Prostate gland (tissue), 2 donors: Measurements from ENCODE around the gene CDCA3. TPM values are rescaled to one million over a fixed set of nuclear protein-coding genes. Genes with fewer than 3 reads are reported as not detected.
A peak's percentile ranks its signal among the peaks of the same experiment; 100 is the strongest.

Source experiments
- DNase-seq: peaks from one replicate; pipeline ENCODE4 v3.0.0-alpha.2; 2019; ENCODE audit warnings: low spot score
- H3K27ac ChIP-seq, 2 donors: fragments of 200-600 bp; sonication (generic); 2 replicates each; pipeline ENCODE4 v1.5.1; 2017 to 2019
- H3K27me3 ChIP-seq: fragments of 200-600 bp; sonication (generic); replicated peaks from 2 replicates; pipeline ENCODE4 v1.5.1; 2019; ENCODE audit not compliant: insufficient read depth
- H3K36me3 ChIP-seq, 2 donors: fragments of 200-600 bp; sonication (generic); 1 replicate in 1 of 2; 2 replicates in 1 of 2; pipeline versions ENCODE4 v1.5.1 to v1.8.1; 2017 to 2019
- H3K4me1 ChIP-seq: fragments of 200-600 bp; sonication (generic); replicated peaks from 2 replicates; pipeline ENCODE4 v1.5.1; 2019
- H3K4me3 ChIP-seq, 2 donors: fragments of 200-600 bp; sonication (generic); 2 replicates each; pipeline ENCODE4 v1.5.1; 2017 to 2019
- H3K9me3 ChIP-seq: fragments of 200-600 bp; sonication (generic); 2 replicates; pipeline ENCODE4 v1.5.1; 2017
- POLR2A ChIP-seq: fragments of 450-650 bp; IDR thresholded peaks from one replicate; pipeline ENCODE4 v1.6.1; 2016; ENCODE audit warnings: antibody characterized with exemption, mild to moderate bottlenecking
- POLR2AphosphoS5 ChIP-seq: sonication (generic); formaldehyde crosslinking; IDR thresholded peaks from one replicate; pipeline ENCODE4 v1.6.1; 2017; ENCODE audit warnings: antibody characterized with exemption
- WGBS: methylation state at CpG from one replicate; pipeline ENCODE4 v1.1.5; 2018; 5-methylcytosine and 5-hydroxymethylcytosine counted together
- intact Hi-C: fragments of 100-400 bp; cut with DNase I; formaldehyde crosslinking; loops from one replicate; pipeline ENCODE4 v1.14.2; 2022
- total RNA-seq, 2 donors: library from RNA; depleted of rRNA; stranded (reverse); fragments of >200 nt; gene quantifications; one replicate each; pipeline ENCODE4 v1.1.0, GENCODE V29; 2016
- TF ChIP-seq, protein P1 (sequence below), 4 experiments: fragments of 200-600 bp in 2 of 4; fragments of 450-650 bp in 2 of 4; sonication (generic) in 2 of 4; IDR thresholded peaks; 1 replicate in 3 of 4; 2 replicates in 1 of 4; pipeline ENCODE4 v1.5.1; 2016 to 2019; ENCODE audit warnings: antibody characterized with exemption in 4 of 4, mild to moderate bottlenecking in 2 of 4, moderate library complexity in 2 of 4

CDCA3 gene
- total RNA-seq, 2 donors from 2014 or later, result 1.7 to 16.2 TPM

DNA sequence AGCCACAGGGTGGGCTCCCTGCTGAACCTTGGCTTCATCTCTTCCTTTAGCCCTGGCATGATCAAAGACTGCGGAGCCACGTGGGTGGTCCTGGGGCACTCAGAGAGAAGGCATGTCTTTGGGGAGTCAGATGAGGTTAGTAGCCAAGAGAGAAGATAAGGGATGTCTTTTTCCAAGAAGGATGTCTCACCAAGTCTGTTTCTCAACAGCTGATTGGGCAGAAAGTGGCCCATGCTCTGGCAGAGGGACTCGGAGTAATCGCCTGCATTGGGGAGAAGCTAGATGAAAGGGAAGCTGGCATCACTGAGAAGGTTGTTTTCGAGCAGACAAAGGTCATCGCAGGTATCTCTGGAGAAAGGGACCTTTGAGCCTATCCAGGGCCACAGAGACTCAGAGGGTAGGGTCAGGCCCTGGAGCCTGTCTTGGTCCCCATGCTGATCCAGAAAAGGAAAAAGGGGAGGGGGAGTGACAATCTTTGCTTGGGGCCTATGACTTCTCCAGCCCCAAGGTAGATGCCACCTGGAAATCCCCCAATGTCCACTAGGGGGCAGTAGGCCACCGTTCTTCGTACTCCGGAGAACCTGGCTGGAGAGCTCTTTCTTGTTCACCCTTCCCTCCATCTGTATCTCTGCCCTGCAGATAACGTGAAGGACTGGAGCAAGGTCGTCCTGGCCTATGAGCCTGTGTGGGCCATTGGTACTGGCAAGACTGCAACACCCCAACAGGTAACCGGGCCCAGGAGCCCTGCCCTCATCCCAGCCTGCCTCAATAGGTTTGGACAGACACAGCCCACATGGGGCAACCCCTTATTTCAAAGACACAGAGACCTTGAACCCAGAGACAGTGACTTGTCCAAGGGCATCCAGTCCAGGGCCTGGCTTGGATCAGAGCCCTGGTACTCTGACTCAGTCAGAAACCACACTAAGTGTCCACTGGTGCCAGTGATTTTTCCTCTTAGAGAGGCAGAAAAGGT, 18.2 kb upstream of the CDCA3 start:
- TF ChIP-seq, protein P1, sequence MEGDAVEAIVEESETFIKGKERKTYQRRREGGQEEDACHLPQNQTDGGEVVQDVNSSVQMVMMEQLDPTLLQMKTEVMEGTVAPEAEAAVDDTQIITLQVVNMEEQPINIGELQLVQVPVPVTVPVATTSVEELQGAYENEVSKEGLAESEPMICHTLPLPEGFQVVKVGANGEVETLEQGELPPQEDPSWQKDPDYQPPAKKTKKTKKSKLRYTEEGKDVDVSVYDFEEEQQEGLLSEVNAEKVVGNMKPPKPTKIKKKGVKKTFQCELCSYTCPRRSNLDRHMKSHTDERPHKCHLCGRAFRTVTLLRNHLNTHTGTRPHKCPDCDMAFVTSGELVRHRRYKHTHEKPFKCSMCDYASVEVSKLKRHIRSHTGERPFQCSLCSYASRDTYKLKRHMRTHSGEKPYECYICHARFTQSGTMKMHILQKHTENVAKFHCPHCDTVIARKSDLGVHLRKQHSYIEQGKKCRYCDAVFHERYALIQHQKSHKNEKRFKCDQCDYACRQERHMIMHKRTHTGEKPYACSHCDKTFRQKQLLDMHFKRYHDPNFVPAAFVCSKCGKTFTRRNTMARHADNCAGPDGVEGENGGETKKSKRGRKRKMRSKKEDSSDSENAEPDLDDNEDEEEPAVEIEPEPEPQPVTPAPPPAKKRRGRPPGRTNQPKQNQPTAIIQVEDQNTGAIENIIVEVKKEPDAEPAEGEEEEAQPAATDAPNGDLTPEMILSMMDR (IDR thresholded peaks at IDR 0.05), result peak; percentile 85 to 94 (median 92)
- TF ChIP-seq POLR2AphosphoS5, result peak; percentile 73
- no peak for TF ChIP-seq POLR2A
- intact Hi-C loops, result loop anchor here (10.0 kb wide), 2 partner anchors 65 to 95 kb away; no protein-coding TSS in a partner anchor
- H3K4me3 ChIP-seq, result no peak overlapping the region
- no peaks in the 10 kb centered on the region for H3K27me3 ChIP-seq
- H3K36me3 ChIP-seq, result peaks cover 3 to 5% of the 10 kb centered on the region in 2 donors
- H3K9me3 ChIP-seq, result no peaks in the 10 kb centered on the region
- peak; percentile 81 for DNase-seq
- H3K4me1 ChIP-seq, result peaks cover 16% of the 10 kb centered on the region
- H3K27ac ChIP-seq, result peak overlapping the region in 1 of 2 donors; percentile 91
- 29% methylated on average over 12 of the region's 12 CpGs for WGBS

- intact Hi-C loops, result no loop called here
- Histone ChIP-seq H3K27ac (peak overlapping the region; percentile 91 to 97), H3K4me3 (peak overlapping the region; percentile 82 to 90), H3K4me1 (peaks cover 16% of the 10 kb centered on the region), H3K27me3 (no peaks in the 10 kb centered on the region), H3K9me3 (no peaks in the 10 kb centered on the region), H3K36me3 (peaks cover 3 to 5% of the 10 kb centered on the region in 2 donors)
- TF ChIP-seq POLR2AphosphoS5, result peak; percentile 3
- TF ChIP-seq, protein P1 (IDR thresholded peaks at IDR 0.05), result no peak
- no peak for DNase-seq
- WGBS, result 6% methylated on average over 22 of the region's 22 CpGs
Observed at GRCh38 chr12:6868211-6869048, 17.3 kb upstream of the CDCA3 start.

GRCh38 chr12:6867413-6868210, 16.5 kb upstream of the CDCA3 start, which contains the start of gene TPI1:
Gene TPI1 (plus strand): TSS chr12:6867531. CDS start chr12:6867567, 36 bp downstream.
- peak; percentile 86 for DNase-seq
- no peaks in the 10 kb centered on the region for H3K9me3 ChIP-seq
- peak within 1 kb of the TSS; percentile 82 to 90 for H3K4me3 ChIP-seq
- under 1% methylated on average over 73 of the region's 86 CpGs for WGBS
- H3K36me3 ChIP-seq, result peaks cover 3 to 9% of the 10 kb centered on the region in 2 donors
- peak within 1 kb of the TSS; percentile 91 to 97 for H3K27ac ChIP-seq
- H3K4me1 ChIP-seq, result peaks cover 16% of the 10 kb centered on the region
- intact Hi-C loops, result no loop called here
- peak; percentile 97 for TF ChIP-seq POLR2A
- TF ChIP-seq POLR2AphosphoS5, result peak; percentile 90
- TF ChIP-seq, protein P1 (IDR thresholded peaks at IDR 0.05), result peak in 1 of 4 experiments; percentile 14
- no peaks in the 10 kb centered on the region for H3K27me3 ChIP-seq

DNA sequence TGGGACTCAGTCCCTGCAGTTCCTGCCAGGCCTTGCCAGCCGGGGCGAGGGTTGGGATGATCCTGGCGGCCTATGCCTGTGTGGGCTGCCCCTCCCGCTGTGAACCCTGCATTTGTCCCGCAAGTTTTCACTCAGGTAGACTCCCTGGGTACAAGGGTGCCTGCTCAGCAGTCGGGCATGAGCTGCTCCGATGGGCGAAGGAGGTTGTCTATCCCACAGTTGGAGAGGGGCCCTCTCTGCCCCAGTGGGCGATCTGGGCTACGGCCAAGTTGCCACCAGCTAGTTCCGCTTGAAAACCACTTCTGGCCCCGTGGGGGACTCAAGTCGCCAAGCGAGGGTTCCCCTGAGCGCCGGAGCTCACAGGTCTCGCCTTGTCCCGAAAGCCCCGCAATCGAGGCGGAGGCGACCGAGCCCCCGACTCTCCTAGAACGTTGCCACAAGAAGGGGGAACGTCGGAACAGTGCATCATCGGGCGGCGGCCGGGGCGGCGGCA, 15.9 kb upstream of the CDCA3 start:
- H3K27ac ChIP-seq, result peak overlapping the region; percentile 91 to 97
- WGBS, result 1% methylated on average over 30 of the region's 33 CpGs
- peaks cover 12% of the 10 kb centered on the region for H3K4me1 ChIP-seq
- peak overlapping the region; percentile 82 to 90 for H3K4me3 ChIP-seq
- intact Hi-C loops, result no loop called here
- H3K36me3 ChIP-seq, result peaks cover 8 to 9% of the 10 kb centered on the region in 2 donors
- DNase-seq, result no peak
- H3K9me3 ChIP-seq, result no peaks in the 10 kb centered on the region
- no peak for TF ChIP-seq POLR2A
- TF ChIP-seq, protein P1 (IDR thresholded peaks at IDR 0.05), result no peak
- TF ChIP-seq POLR2AphosphoS5, result no peak
- H3K27me3 ChIP-seq, result no peaks in the 10 kb centered on the region
